ENCODE measurements around the gene MARVELD2. TPM values are rescaled to one million over a fixed set of nuclear protein-coding genes. Genes with fewer than 3 reads are reported as not detected.

MARVELD2 gene
- total and polyA plus RNA-seq, 9 of the 15 experiments (the other 6 are each of a cell fraction or from before 2014, with no cell fraction given), result 0.03 to 0.29 (median 0.06) TPM; not detected in 3

GRCh38 chr5:69491838-69492390 lies 77.0 kb downstream of the MARVELD2 start:
- Histone ChIP-seq H3K27ac (ENCODE audit: extremely low read depth, low read depth, low read length) (no peak overlapping the region), H3K9me1 (ENCODE audit: control insufficient read depth, insufficient read depth, low read length) (no peaks in the 10 kb centered on the region), H3K4me2 (ENCODE audit: insufficient read depth, low read length) (no peak overlapping the region), H3K27me3 (ENCODE audit: control insufficient read depth in 2 of 2, insufficient read depth in 2 of 2, low read length in 2 of 2) (peaks cover 43 to 44% of the 10 kb centered on the region in 2 experiments), H2AFZ (ENCODE audit: low read depth, low read length) (no peak overlapping the region), H3K36me3 (ENCODE audit: control insufficient read depth, insufficient read depth, low read length) (no peaks in the 10 kb centered on the region), H3K4me1 (replicated peaks in 1 of 2; ENCODE audit: control insufficient read depth in 2 of 2, insufficient read depth in 2 of 2, low read length in 2 of 2) (peaks cover 0 to 19% of the 10 kb centered on the region in 2 experiments; a peak in 2 of 5 replicates), H4K20me1 (replicated peaks; ENCODE audit: control insufficient read depth, insufficient read depth, low read length) (no peaks in the 10 kb centered on the region), H3K79me2 (ENCODE audit: control insufficient read depth, insufficient read depth, low read length) (no peaks in the 10 kb centered on the region), H3K4me3 (no peak overlapping the region), H3K9me3 (replicated peaks; ENCODE audit: control insufficient read depth, insufficient read depth, low read depth, low read length) (no peaks in the 10 kb centered on the region), H3K9ac (ENCODE audit: insufficient read depth in 1 of 2, low read depth in 2 of 2, low read length in 2 of 2) (no peak overlapping the region)
- in situ Hi-C loops (cut with MboI) (no loop called here), intact Hi-C loops (cut with micrococcal nuclease) (no loop called here)
- TF ChIP-seq CBX2 (IDR thresholded peaks at IDR 0.05; ENCODE audit: insufficient read depth, low read length, poor library complexity, severe bottlenecking) (peak; percentile 27), ZNF584 (CRISPR knock-in tag; IDR thresholded peaks at IDR 0.05; ENCODE audit: low read depth) (no peak)
- ChIA-PET POLR2A (no interaction called here), CTCF (ENCODE audit: low intra/inter-chr PET ratio) (no interaction called here)
- ATAC-seq (no peak), FAIRE-seq (no peak), DNase-seq (ENCODE audit: extremely low read depth in 1 of 4, low spot score in 3 of 4) (no peak)
- WGBS (ENCODE audit: insufficient coverage, low coverage, missing lambda C conversion rate), result 24% methylated on average over 10 of the region's 17 CpGs
- BruUV-seq (replicated peaks), result no TSS peak

- Histone ChIP-seq H4K20me1 (replicated peaks; ENCODE audit: control insufficient read depth, insufficient read depth, low read length) (no peaks in the 10 kb centered on the region), H3K79me2 (ENCODE audit: control insufficient read depth, insufficient read depth, low read length) (no peaks in the 10 kb centered on the region), H3K27me3 (ENCODE audit: control insufficient read depth in 2 of 2, insufficient read depth in 2 of 2, low read length in 2 of 2) (peaks cover 42 to 48% of the 10 kb centered on the region in 2 experiments), H3K4me3 (no peak within 1 kb of the TSS), H2AFZ (ENCODE audit: low read depth, low read length) (no peak within 1 kb of the TSS), H3K9me1 (ENCODE audit: control insufficient read depth, insufficient read depth, low read length) (no peaks in the 10 kb centered on the region), H3K27ac (ENCODE audit: extremely low read depth, low read depth, low read length) (no peak within 1 kb of the TSS), H3K36me3 (ENCODE audit: control insufficient read depth, insufficient read depth, low read length) (no peaks in the 10 kb centered on the region), H3K9ac (ENCODE audit: insufficient read depth in 1 of 2, low read depth in 2 of 2, low read length in 2 of 2) (no peak within 1 kb of the TSS), H3K4me1 (replicated peaks in 1 of 2; ENCODE audit: control insufficient read depth in 2 of 2, insufficient read depth in 2 of 2, low read length in 2 of 2) (peaks cover 0 to 19% of the 10 kb centered on the region in 2 experiments; a peak in 2 of 5 replicates), H3K4me2 (ENCODE audit: insufficient read depth, low read length) (no peak within 1 kb of the TSS), H3K9me3 (replicated peaks; ENCODE audit: control insufficient read depth, insufficient read depth, low read depth, low read length) (no peaks in the 10 kb centered on the region)
- intact Hi-C loops (cut with micrococcal nuclease), result no loop called here
- no peak for FAIRE-seq
- in situ Hi-C loops (cut with MboI), result no loop called here
- ATAC-seq, result peak; percentile 56
- WGBS (ENCODE audit: insufficient coverage, low coverage, missing lambda C conversion rate), result 26% methylated on average over 14 of the region's 56 CpGs
- no TSS peak for BruUV-seq (replicated peaks)
- peak; percentile 71 to 77 for TF ChIP-seq NRF1 (conservative IDR thresholded peaks at IDR 0.05 in 1 of 2, IDR thresholded peaks at IDR 0.05 in 1 of 2)
- TF ChIP-seq SIN3B (IDR thresholded peaks at IDR 0.05; ENCODE audit: low read depth), result no peak
- CTCF ChIA-PET (ENCODE audit: low intra/inter-chr PET ratio), result no interaction called here
- DNase-seq (ENCODE audit: extremely low read depth in 1 of 4, low spot score in 3 of 4), result peak in 2 of 4 experiments; percentile 17
- POLR2A ChIA-PET, result no interaction called here
Observed at GRCh38 chr5:69492391-69492922, 77.5 kb downstream of the MARVELD2 start, which contains the start of gene OCLN. TSS of gene OCLN (plus strand) at chr5:69492790. CDS start at chr5:69504245, 11,455 bp downstream.

All from K562 (cell line).